Fibroblast of mammary gland (primary cell): ENCODE results near the gene CSGALNACT2.

Experiments
- DNase-seq: peaks from one replicate; pipeline ENCODE4 v3.0.0-alpha.2; 2010; ENCODE audit warnings: low read depth
- H3K4me3 ChIP-seq: 2 replicates; pipeline ENCODE4 v1.5.1; 2011; ENCODE audit warnings: low read depth, mild to moderate bottlenecking, low read length, moderate library complexity; ENCODE audit not compliant: control insufficient read depth
- TF ChIP-seq, protein P1 (sequence below): conservative IDR thresholded peaks from 2 replicates; pipeline ENCODE4 v1.5.1; 2011; ENCODE audit warnings: low read depth, low read length, inconsistent platforms; ENCODE audit not compliant: control insufficient read depth, insufficient read depth

The CSGALNACT2 gene

DNA sequence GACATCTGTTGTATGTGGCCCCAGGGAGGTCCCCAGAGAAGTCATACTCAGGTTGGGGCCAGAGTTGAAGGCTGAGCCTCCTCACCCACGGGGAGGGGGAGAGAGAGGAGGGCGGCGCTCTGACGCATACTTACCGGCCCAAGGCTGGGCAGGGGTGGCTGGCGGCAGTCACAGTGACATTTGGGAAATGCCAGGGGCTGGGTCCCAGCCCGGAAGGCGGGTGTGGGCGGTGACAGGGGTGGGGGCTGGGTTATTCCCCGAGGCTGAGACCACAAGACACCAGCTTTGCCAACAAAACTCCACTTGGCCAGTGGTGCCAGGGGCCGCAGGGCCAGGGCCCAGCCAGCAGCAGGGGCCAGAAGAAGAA is 87.5 kb downstream of the CSGALNACT2 start:
- H3K4me3 ChIP-seq, result no peak overlapping the region
- DNase-seq, result no peak
- TF ChIP-seq, protein P1, sequence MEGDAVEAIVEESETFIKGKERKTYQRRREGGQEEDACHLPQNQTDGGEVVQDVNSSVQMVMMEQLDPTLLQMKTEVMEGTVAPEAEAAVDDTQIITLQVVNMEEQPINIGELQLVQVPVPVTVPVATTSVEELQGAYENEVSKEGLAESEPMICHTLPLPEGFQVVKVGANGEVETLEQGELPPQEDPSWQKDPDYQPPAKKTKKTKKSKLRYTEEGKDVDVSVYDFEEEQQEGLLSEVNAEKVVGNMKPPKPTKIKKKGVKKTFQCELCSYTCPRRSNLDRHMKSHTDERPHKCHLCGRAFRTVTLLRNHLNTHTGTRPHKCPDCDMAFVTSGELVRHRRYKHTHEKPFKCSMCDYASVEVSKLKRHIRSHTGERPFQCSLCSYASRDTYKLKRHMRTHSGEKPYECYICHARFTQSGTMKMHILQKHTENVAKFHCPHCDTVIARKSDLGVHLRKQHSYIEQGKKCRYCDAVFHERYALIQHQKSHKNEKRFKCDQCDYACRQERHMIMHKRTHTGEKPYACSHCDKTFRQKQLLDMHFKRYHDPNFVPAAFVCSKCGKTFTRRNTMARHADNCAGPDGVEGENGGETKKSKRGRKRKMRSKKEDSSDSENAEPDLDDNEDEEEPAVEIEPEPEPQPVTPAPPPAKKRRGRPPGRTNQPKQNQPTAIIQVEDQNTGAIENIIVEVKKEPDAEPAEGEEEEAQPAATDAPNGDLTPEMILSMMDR, result no peak

DNA sequence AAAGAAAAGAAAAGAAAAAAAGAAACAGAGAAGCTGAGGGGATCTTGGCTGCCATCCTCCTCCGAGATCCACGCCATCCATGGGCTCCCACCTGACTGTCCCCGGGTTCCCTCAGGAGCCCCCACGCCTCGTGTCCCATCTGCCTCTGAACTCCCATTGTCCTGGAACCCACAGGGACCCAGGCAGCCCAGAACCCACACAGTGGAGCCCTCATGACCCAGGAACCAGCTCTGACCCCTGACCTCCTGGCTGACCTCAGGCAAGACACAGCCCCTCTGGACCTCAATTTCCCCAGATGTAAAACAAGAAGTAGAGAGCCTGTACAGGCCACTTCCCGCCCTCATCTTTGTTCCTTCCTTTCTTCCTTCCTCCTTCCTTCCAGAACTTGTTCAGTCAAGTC is 88.2 kb downstream of the CSGALNACT2 start:
- no peak for DNase-seq
- H3K4me3 ChIP-seq, result no peak overlapping the region
- TF ChIP-seq, protein P1, result no peak

DNA sequence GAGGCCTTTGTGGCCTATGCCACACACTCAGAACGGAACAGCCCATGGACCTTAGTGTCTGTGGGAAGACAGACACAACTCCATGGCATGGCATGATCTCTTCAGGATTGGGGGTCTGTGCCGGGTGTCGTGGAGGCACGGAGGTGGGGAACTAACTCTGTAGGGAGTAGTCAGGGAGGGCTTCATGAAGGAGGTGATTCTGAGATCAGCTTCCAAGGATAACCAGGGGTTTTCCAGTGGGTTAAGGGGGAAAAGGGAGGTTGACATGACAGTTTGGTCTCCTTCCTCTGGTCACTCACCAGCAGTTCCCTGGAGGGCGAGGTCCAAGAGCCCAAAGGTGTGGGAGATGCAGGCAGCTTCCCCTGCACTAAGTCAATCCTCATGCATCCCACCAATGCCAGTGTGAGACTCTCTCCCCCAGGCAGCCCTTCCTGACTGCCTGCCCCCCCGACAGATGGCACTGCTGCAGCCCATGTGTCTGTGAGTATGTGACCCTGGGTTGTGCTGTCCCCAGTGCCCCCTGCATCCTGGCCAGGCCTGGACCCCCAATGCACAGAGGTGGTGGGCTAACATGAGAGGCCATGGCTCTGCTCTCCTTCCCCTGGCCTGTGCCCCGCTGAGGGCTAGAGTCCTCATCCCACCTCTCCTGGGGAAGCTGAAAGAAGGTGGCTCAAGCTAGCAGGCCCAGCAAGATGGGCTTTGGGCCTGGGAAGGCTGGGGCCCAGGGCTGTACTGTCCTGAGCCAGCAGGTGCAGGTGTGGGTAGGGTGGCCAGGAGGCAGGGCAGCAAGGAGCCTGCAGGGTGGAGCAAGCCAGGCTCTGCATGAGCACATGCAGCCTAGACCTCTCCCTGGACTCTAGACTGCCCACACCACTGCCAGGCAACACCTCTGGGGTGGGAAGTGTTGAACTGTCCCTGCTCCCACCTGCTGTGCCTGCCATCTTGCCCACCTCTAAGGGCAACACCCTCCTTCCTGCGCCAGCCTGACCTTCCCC is 88.9 kb downstream of the CSGALNACT2 start:
- H3K4me3 ChIP-seq, result no peak overlapping the region
- TF ChIP-seq, protein P1, result no peak
- no peak for DNase-seq

DNA sequence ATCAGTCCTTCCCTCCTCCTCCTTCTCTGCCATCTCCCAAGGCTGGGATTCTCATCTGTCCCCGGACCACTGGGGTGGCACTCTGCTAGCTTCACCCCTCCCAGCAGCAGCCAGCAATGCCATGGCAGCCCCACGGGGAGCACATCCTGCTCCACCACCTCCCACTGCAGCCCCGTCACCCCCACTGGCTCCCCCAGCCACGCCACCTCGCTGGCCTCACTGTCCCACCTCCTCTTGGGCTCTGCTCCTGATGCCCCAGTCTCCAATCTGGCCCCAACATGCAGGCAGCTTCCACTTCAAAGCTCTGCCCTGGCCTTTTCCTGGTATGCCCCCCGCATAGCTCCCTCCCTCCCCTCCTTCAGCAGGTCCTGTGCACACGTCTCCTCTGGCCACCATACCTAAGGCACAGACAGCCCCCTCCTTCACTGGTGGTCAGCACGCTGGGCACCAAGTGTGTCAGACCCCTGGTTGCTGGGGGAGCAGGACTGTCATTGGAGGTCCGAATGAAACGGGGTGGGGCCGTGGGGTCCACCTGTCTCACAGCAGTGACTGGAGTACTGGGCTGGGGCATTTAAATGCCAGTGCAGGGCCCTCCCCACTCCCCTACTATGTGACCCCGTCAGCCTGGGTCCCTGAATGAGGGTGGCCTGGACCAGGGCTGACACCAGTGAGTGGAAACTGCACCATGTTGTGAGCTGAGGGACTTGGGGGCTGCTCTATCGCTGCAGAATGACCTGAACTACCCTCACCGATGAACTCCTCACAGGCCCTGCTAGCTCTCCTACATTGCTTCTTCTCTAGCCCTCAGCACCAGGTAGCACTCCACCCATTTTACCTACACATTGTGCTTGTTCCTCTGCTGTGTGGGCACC is 89.9 kb downstream of the CSGALNACT2 start:
- TF ChIP-seq, protein P1, result no peak
- no peak overlapping the region for H3K4me3 ChIP-seq
- DNase-seq, result no peak

DNA sequence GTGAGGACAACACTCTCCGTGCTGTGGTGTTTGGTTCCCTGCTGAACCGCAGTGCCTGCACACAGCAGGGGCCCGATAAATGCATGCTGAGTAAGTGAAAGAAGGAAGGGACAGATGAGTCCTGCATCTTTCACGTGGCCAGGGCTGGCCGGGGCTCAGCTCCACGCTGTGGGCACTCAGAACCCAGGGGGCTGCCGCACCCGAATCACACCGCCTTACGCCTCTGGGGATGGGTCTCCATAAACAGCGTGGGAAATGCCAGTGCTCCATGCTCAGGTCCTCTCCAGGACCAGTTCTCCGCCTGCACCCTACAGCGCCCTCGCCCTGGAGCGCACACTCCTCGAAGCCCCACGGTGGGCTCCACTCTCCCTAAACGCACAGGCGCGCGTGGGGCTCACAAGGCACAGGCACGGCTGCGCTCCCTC is 90.5 kb downstream of the CSGALNACT2 start:
- H3K4me3 ChIP-seq, result no peak overlapping the region
- TF ChIP-seq, protein P1, result no peak
- no peak for DNase-seq

DNA sequence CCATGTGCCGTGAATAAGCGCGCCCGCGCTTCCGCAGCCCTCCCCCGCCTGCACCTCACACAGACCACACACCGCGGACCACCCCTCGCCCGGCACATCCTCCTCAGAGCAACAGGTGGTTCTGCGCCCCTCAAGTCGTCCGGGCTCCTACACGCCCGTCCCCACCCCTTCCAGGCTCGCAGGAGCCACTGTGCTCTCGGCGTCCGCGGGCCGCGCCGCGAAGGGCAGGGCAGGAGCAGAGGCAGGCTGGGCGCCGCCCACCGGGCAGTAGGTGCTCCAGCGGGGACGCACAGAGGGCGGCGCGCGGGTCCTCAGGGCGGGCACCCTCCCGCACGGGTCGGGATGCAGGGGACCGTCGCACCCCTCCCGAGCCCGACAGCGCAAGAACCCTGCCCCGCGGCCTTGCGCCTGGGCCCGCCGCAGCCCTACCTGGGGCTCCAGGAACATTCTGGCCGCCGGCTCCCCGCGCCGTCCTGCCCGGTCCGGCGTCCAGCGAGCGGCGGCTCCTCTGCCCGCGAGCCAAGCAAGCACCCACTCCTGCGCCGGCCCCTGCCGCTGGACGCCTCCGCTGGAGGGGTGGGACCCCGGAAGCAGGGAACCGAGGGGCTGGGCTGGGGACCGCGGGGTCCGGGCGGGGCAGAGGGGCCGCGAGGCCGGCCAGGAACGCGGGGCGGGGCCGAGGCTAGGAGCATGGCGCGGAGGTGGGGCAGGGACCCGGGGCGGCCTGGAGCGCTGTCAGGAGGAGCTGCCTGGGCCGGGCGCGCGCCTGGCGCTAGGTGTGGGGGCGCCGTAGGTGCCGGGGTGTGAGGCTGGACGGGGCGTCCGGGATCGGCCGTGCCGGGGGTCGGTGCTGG is 91.2 kb downstream of the CSGALNACT2 start:
- H3K4me3 ChIP-seq, result no peak overlapping the region
- TF ChIP-seq, protein P1, result no peak

More for the DNA sequence above, 91.2 kb downstream of the CSGALNACT2 start:
- no peak for DNase-seq
